ENCODE data around the gene P2RX4. TPM values are rescaled to one million over a fixed set of nuclear protein-coding genes. Genes with fewer than 3 reads are reported as not detected.

The P2RX4 gene
- total RNA-seq, 2 experiments from 2014 or later = 10.8 to 17.7 TPM

- intact Hi-C loops (cut with micrococcal nuclease; ENCODE audit: unreplicated experiment) = no loop called here
These were observed 27.5 kb downstream of the P2RX4 start for GRCh38 chr12:121237415-121237814.

GRCh38 chr12:121238086-121238485 is 28.2 kb downstream of the P2RX4 start:
- Histone ChIP-seq H3K79me2 (ENCODE audit: insufficient read depth, low read depth, low read length) (no peaks in the 10 kb centered on the region), H3K9me3 (ENCODE audit: low read length) (no peaks in the 10 kb centered on the region), H3K4me3 (ENCODE audit: low read depth, low read length, poor library complexity, severe bottlenecking) (no peak overlapping the region), H3K9me2 (ENCODE audit: insufficient read depth, low read length) (no peaks in the 10 kb centered on the region), H2AFZ (ENCODE audit: low read length) (no peak overlapping the region), H4K20me1 (ENCODE audit: insufficient read depth, low read length) (no peaks in the 10 kb centered on the region), H3K36me3 (ENCODE audit: insufficient read depth, low read length) (peaks cover 22% of the 10 kb centered on the region; the same call in 1 of the 2 replicates), H3K4me1 (ENCODE audit: insufficient read depth, low read length, poor library complexity, severe bottlenecking) (no peaks in the 10 kb centered on the region), H3K27ac (ENCODE audit: low read depth, low read length, poor library complexity, severe bottlenecking) (no peak overlapping the region), H3K4me2 (ENCODE audit: low read length) (no peak overlapping the region)
- ChIA-PET POLR2A (interaction anchor here (0.5 kb wide), 1 partner anchor 35 kb away, joined by 4 read pairs; no protein-coding TSS in a partner anchor), CTCF (ENCODE audit: unreplicated experiment) (no interaction called here)
- TF ChIP-seq EZH2phosphoT487 (IDR thresholded peaks at IDR 0.05; ENCODE audit: borderline replicate concordance, low read depth, low read length) (no peak), CTCF (conservative IDR thresholded peaks at IDR 0.05; ENCODE audit: low read length) (no peak)
- DNase-seq (ENCODE audit: low spot score) = no peak
- intact Hi-C loops (cut with micrococcal nuclease; ENCODE audit: unreplicated experiment) = no loop called here
- BruUV-seq (replicated peaks) = no TSS peak

More at GRCh38 chr12:121237415-121237814, 27.5 kb downstream of the P2RX4 start:
- no peak overlapping the region for H3K27ac ChIP-seq (ENCODE audit: low read depth, low read length, poor library complexity, severe bottlenecking)
- no peak for DNase-seq (ENCODE audit: low spot score)
- ChIA-PET POLR2A (no interaction called here), CTCF (ENCODE audit: unreplicated experiment) (no interaction called here)
- TF ChIP-seq EZH2phosphoT487 (IDR thresholded peaks at IDR 0.05; ENCODE audit: borderline replicate concordance, low read depth, low read length) (no peak), CTCF (conservative IDR thresholded peaks at IDR 0.05; ENCODE audit: low read length) (no peak)
- no peak overlapping the region for H2AFZ ChIP-seq (ENCODE audit: low read length)
- BruUV-seq (replicated peaks) = no TSS peak
- H3K36me3 ChIP-seq (ENCODE audit: insufficient read depth, low read length) = peaks cover 23% of the 10 kb centered on the region; the same call in 1 of the 2 replicates
- no peaks in the 10 kb centered on the region for H3K79me2 ChIP-seq (ENCODE audit: insufficient read depth, low read depth, low read length)
- no peak overlapping the region for H3K4me3 ChIP-seq (ENCODE audit: low read depth, low read length, poor library complexity, severe bottlenecking)
- H3K4me2 ChIP-seq (ENCODE audit: low read length) = no peak overlapping the region
- H3K4me1 ChIP-seq (ENCODE audit: insufficient read depth, low read length, poor library complexity, severe bottlenecking) = no peaks in the 10 kb centered on the region
- no peaks in the 10 kb centered on the region for H3K9me2 ChIP-seq (ENCODE audit: insufficient read depth, low read length)
- H4K20me1 ChIP-seq (ENCODE audit: insufficient read depth, low read length) = no peaks in the 10 kb centered on the region
- H3K9me3 ChIP-seq (ENCODE audit: low read length) = no peaks in the 10 kb centered on the region

GRCh38 chr12:121238604-121239350 is 28.8 kb downstream of the P2RX4 start:
- no peaks in the 10 kb centered on the region for H3K9me3 ChIP-seq (ENCODE audit: low read length)
- H3K4me1 ChIP-seq (ENCODE audit: insufficient read depth, low read length, poor library complexity, severe bottlenecking) = no peaks in the 10 kb centered on the region
- ChIA-PET POLR2A (interaction anchor here (0.6 kb wide), 2 partner anchors 19 to 637 kb away, joined by 5 to 6 read pairs; no protein-coding TSS in a partner anchor), CTCF (ENCODE audit: unreplicated experiment) (no interaction called here)
- no peak overlapping the region for H3K4me2 ChIP-seq (ENCODE audit: low read length)
- no peaks in the 10 kb centered on the region for H4K20me1 ChIP-seq (ENCODE audit: insufficient read depth, low read length)
- H3K79me2 ChIP-seq (ENCODE audit: insufficient read depth, low read depth, low read length) = no peaks in the 10 kb centered on the region
- intact Hi-C loops (cut with micrococcal nuclease; ENCODE audit: unreplicated experiment) = no loop called here
- H3K9me2 ChIP-seq (ENCODE audit: insufficient read depth, low read length) = no peaks in the 10 kb centered on the region
- no peak for DNase-seq (ENCODE audit: low spot score)
- H3K4me3 ChIP-seq (ENCODE audit: low read depth, low read length, poor library complexity, severe bottlenecking) = no peak overlapping the region
- no TSS peak for BruUV-seq (replicated peaks)
- H2AFZ ChIP-seq (ENCODE audit: low read length) = no peak overlapping the region
- peaks cover 23% of the 10 kb centered on the region for H3K36me3 ChIP-seq (ENCODE audit: insufficient read depth, low read length)
- H3K27ac ChIP-seq (ENCODE audit: low read depth, low read length, poor library complexity, severe bottlenecking) = no peak overlapping the region
- TF ChIP-seq CTCF (conservative IDR thresholded peaks at IDR 0.05; ENCODE audit: low read length) (no peak), EZH2phosphoT487 (IDR thresholded peaks at IDR 0.05; ENCODE audit: borderline replicate concordance, low read depth, low read length) (no peak)
